ENCODE results near the gene NCKAP5.

Gene NCKAP5

DNA sequence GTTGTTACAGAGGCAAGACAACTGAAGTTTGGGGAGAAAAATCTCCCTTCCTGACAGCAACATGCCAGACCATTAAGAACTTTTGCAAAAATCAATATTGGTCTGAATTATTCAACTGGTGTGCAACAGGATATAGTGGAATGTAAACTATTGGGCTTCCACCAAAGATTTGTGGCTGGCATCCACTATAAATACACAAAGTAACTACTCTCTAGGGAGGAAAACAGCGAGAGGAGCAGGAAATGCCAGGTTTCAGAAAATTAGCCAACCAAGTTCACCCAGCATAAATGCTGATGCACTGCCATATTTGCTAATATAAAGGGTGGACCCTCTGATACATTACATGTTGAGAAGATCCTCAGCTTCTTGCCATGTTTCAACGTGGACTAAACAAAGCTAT, 630.6 kb downstream of the NCKAP5 start:
- DNase-seq (ENCODE audit: low spot score), result peak; percentile 25

- no peak for DNase-seq (ENCODE audit: low spot score)
Observed at GRCh38 chr2:132936791-132937190, 631.5 kb downstream of the NCKAP5 start.

DNA sequence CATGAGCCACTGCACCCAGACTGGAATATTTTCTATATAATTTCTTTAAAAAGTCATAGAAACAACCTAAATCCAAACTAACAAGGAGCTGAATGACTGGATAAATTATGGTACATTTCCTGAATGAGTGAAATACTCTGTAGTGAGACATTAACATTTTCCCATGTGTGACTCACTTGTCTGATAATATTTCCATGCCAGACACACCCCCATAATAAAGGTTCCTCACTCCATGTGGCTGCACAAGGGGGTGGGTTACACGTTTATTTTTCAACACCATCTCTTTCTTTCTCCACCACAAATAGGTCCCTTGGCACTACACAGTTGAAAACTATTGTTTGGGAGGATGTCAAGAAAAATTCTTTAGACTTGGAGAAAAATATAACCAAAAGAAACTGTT, 632.0 kb downstream of the NCKAP5 start:
- DNase-seq (ENCODE audit: low spot score), result peak; percentile 12

DNA sequence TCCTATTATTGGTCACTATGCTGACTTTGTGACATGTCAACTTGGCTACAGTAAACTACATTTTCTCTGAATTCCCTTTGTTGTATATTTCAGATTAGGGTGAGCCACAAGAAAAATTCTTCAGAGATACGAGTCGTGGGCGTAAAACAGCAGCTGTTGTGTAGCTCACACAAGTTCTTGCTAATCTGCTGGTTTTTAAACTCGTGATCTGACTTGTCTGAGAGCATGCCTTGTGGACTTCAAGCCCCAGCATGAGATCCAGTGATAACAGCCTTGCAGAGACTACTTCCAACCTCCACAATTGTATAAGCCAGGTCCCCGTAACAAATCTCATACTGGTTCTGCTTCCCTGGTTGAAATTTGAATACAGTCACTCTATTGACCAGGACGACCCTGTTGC, 638.5 kb downstream of the NCKAP5 start:
- no peak for DNase-seq (ENCODE audit: low spot score)

GRCh38 chr2:132923787-132924186, 644.5 kb downstream of the NCKAP5 start:
- peak; percentile 35 for DNase-seq (ENCODE audit: low spot score)

GRCh38 chr2:132915812-132916549, 652.3 kb downstream of the NCKAP5 start:
- no peak for DNase-seq (ENCODE audit: low spot score)

- no peak for DNase-seq (ENCODE audit: low spot score)
Observed at GRCh38 chr2:132911726-132912724, 656.2 kb downstream of the NCKAP5 start.

- DNase-seq (ENCODE audit: low spot score), result no peak
Observed at GRCh38 chr2:132910432-132910831, 657.8 kb downstream of the NCKAP5 start.

- peak; percentile 17 for DNase-seq (ENCODE audit: low spot score)
Observed at GRCh38 chr2:132909427-132909826, 658.8 kb downstream of the NCKAP5 start.

DNA sequence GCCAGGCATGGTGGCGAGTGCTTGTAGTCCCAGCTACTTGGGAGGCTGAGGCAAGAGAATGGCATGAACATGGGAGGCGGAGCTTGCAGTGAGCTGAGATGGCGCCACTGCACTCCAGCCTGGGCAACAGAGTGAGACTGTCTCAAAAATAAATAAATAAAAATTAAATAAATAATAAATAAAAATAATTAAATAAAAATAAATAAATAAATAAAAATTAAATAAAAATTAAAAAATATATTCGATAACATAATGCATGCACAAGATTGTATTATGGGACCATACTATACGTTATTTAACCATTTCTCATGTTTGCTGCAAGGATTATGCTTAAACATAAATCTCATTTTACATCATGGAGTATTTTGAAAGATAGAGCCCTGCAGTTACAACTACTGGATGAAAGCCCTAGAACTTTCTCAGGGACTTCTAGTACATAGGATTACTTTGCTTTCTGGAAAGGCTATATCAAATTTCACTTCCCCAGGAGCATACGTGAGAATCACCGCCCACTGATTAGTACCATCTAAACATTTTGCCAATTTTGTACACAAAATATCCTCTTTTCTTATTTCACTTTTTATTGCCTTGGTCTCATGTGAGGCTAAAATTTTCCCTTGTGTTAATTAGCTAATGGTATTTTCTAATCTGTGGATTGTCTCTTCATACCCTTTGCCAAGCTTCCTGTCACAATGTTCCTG, 664.0 kb downstream of the NCKAP5 start:
- DNase-seq (ENCODE audit: low spot score), result no peak

- DNase-seq (ENCODE audit: low spot score), result no peak
Observed at GRCh38 chr2:132902626-132903025, 665.6 kb downstream of the NCKAP5 start.

DNA sequence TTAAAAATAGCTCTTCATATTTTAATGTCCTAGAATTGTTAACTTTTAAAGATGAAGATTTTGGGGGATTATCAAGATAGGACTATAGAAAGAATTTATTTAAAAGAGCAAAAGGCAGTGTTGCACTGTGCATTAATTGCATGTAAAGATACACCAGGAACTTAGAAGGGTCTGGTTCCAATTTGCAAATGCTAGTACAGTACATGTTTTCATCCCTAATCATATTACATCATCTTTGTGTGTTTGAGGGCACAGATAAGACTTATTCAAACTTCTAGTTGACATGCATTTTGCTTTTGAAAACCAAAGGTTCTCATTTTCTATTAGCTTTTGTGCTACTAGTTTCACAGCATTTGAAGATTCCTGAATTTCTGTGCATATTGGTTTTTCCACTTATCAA, 666.6 kb downstream of the NCKAP5 start:
- DNase-seq (ENCODE audit: low spot score), result no peak

GRCh38 chr2:132897111-132897510, 671.2 kb downstream of the NCKAP5 start:
- DNase-seq (ENCODE audit: low spot score), result no peak

DNA sequence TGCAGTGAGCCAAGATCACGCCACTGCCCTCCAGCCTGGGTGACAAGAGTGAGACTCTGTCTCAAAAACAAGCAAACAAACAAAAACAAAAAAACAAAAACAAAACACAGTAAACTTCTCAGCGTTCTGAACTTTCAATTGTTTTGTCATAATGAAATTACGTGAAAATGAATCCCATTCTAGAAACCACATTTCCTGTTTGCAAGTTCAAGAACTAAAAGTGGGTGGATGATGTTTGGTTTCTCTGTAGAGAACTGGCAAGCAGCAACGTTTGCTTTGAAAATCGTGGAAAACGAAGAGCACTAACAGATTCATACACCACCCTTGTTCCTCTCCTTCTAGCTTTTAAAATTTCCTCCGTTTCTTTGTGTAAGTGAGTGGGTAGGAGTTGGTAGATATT, 672.2 kb downstream of the NCKAP5 start:
- DNase-seq (ENCODE audit: low spot score), result no peak

DNA sequence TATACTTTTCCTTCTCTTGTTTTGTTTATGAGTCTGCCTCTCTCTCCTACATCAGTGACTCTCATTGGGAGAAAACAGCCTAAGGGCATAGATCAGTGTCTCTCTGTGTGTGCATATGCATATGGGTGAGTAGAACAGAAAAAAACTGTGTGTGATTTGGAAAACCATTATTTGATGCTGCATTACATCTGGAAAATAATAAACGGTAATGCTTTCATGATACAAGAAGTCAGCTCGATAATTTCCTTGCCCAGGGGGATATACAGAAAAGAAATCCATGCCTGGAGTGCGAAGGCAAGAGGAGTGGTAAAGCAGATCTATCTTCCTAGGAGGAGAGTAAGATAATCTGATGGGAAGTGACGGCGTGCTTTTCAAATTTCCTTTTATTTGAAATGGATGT, 676.8 kb downstream of the NCKAP5 start:
- DNase-seq (ENCODE audit: low spot score), result no peak

- no peak for DNase-seq (ENCODE audit: low spot score)
Observed at GRCh38 chr2:132886574-132886973, 681.7 kb downstream of the NCKAP5 start.

DNA sequence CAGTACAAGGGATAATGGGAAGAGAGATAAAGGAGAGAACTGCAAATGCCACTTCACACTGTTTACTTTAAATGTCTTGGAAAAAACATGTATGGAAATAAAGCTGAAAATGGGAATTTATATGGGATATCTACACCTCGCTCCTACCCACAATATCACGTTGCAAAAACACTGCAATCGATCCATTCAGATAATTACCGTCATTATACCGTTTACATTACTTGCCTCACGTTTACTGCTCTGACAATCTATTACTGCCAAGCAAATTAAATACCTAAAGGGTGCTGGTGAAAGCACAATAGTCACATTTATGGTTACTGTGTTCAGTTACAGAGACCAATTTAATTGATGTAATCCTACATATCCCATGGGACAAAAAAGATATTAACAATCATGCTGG, 683.6 kb downstream of the NCKAP5 start:
- DNase-seq (ENCODE audit: low spot score), result no peak

GRCh38 chr2:132884292-132884691, 684.0 kb downstream of the NCKAP5 start:
- no peak for DNase-seq (ENCODE audit: low spot score)

DNA sequence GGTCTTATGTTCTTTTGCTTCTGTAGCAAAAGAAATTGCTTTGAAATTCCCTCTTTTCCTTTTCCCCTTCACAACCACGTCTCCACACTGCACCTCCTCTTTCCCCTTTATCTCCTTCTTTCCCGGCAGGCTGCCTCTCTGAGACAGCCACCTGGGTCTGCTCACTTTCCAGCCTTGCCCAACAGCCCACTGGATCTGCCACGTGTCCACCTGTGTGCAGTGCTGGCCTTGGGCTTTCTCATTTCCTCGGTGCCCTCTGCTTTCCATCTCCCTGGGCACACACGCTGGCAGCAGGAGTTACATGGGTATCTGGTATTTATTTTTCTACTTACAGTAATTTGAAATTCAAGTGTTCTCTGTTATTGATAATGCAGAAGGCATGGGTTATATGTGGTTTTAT, 684.8 kb downstream of the NCKAP5 start:
- no peak for DNase-seq (ENCODE audit: low spot score)

DNA sequence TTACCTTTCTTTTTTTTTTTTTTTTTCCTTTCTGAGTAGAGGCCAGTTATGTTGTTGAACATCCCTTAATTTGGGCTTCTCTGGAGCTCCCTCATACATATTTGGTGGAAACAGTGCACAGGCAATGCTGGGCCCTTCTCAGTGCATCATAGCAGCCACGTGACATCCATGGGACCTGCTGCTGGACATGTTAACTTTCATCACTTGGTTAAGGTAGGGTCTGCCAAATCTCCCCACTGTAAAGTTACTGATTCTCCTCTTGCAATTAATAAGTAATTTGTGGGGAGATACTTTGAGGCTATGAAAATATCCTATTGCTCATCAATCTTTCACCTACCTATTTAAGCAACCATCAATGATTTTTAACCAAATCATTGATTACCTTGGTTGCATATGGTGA, 686.7 kb downstream of the NCKAP5 start:
- DNase-seq (ENCODE audit: low spot score), result no peak

GRCh38 chr2:132877923-132878322, 690.3 kb downstream of the NCKAP5 start:
- no peak for DNase-seq (ENCODE audit: low spot score)

DNA sequence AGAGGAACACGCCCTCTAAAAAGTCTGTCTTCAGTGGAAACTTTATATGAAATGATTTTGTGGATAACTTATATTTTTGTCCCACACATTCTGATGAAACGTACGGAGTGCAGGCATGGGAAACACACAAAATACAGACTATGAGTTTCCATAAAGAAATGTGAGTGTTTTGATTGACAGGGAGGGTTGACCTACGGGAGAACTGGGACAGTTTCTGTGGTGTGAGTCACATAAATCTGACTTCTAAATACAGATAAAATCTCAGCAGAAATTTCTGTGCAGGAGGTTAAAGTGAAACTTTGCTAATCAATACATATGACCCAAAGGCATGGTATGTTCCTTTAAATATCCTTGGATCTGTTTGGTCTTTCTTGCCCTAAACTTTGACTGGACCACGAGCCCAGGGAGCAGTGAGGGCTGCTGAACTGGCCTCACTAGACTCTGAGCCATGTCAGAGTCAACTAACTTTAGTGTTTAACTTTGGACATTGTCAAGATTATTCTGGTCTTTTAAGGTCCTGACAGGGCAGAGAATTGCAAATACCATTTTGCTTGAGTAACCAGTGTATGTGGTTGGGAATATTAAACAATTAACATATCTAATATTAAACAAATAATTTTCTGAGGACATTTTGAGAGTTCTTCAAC, 691.4 kb downstream of the NCKAP5 start:
- DNase-seq (ENCODE audit: low spot score), result peak; percentile 5

All from hepatic stellate cell (primary cell).